Endothelial cell of umbilical vein (primary cell): ENCODE data around the gene GEMIN7. TPM values are rescaled to one million over a fixed set of nuclear protein-coding genes. Genes with fewer than 3 reads are reported as not detected.

Experiments
- BruUV-seq: library from RNA; stranded (reverse); fragments of 400-500 nt; replicated peaks from 2 replicates; lab custom pipeline; 2021; lab: Mats Ljungman, UMichigan
- CTCF ChIA-PET: fragments of 300-600, 350-600 bp; sonication (Branson Sonifier 250); formaldehyde crosslinking; loops from one replicate; lab custom pipeline; 2021; ENCODE audit warnings: antibody characterized with exemption, inconsistent platforms; lab: Charles Lee
- POLR2A ChIA-PET: fragments of 300-600, 350-600 bp; sonication (Branson Sonifier 250); formaldehyde crosslinking; loops from one replicate; lab custom pipeline; 2021; ENCODE audit warnings: antibody characterized with exemption, inconsistent platforms; lab: Charles Lee
- DNase-seq: peaks from one replicate; pipeline ENCODE4 v3.0.0-alpha.2; 2011; ENCODE audit warnings: low read depth, low spot score
- FAIRE-seq: peaks from 2 replicates; lab custom pipeline; 2011; peaks lifted over from hg19 to GRCh38; lab: Jason Lieb, UNC
- H2AFZ ChIP-seq: 2 replicates; pipeline ENCODE4 v1.6.0; 2012; ENCODE audit warnings: low read depth, low read length, control low read depth, inconsistent platforms
- H3K27ac ChIP-seq: 2 replicates; pipeline ENCODE4 v1.5.1; 2011; ENCODE audit warnings: low read depth, mild to moderate bottlenecking, control low read depth, low read length, moderate library complexity; ENCODE audit not compliant: insufficient read depth
- H3K27me3 ChIP-seq, 2 experiments: 2 replicates each; pipeline versions ENCODE4 v1.6.0 to v1.6.1; 2011; ENCODE audit warnings: low read length in 2 of 2, mixed read lengths in 1 of 2; ENCODE audit not compliant: control insufficient read depth in 2 of 2, insufficient read depth in 2 of 2
- H3K36me3 ChIP-seq, 2 experiments: 2 replicates in 1 of 2; 3 replicates in 1 of 2; pipeline ENCODE4 v1.5.1; 2011; ENCODE audit warnings: low read length in 2 of 2, mild to moderate bottlenecking in 1 of 2, moderate library complexity in 1 of 2; ENCODE audit not compliant: control insufficient read depth in 2 of 2, insufficient read depth in 2 of 2; ENCODE audit errors: extremely low read depth in 1 of 2
- H3K4me1 ChIP-seq: 3 replicates; pipeline ENCODE4 v1.5.1; 2011; ENCODE audit warnings: mild to moderate bottlenecking, low read length; ENCODE audit not compliant: control insufficient read depth, insufficient read depth; ENCODE audit errors: extremely low read depth
- H3K4me2 ChIP-seq: 2 replicates; pipeline ENCODE4 v1.6.1; 2011; ENCODE audit warnings: low read length, control low read depth, mixed read lengths; ENCODE audit not compliant: insufficient read depth
- H3K4me3 ChIP-seq, 3 experiments: fragments of 200-600 bp in 1 of 3; sonication (generic), shearing (Covaris generic) in 1 of 3; replicated peaks in 1 of 3; 2 replicates each; pipeline ENCODE4 v1.5.1; 2011 to 2016; ENCODE audit warnings: control low read depth in 3 of 3, low read length in 3 of 3, mild to moderate bottlenecking in 2 of 3, inconsistent platforms in 1 of 3, low read depth in 1 of 3, moderate library complexity in 1 of 3; ENCODE audit not compliant: insufficient read depth in 1 of 3
- H3K79me2 ChIP-seq: 2 replicates; pipeline ENCODE4 v1.6.0; 2012; ENCODE audit warnings: low read length, inconsistent platforms; ENCODE audit not compliant: control insufficient read depth, insufficient read depth
- H3K9ac ChIP-seq: replicated peaks from 2 replicates; pipeline ENCODE3; 2011; ENCODE audit warnings: low read length, control low read depth; ENCODE audit not compliant: insufficient read depth; ENCODE audit errors: extremely low read depth
- H3K9me1 ChIP-seq: replicated peaks from 3 replicates; pipeline ENCODE4 v1.6.0; 2011; ENCODE audit warnings: mild to moderate bottlenecking, low read length; ENCODE audit not compliant: control insufficient read depth, insufficient read depth; ENCODE audit errors: extremely low read depth
- H3K9me3 ChIP-seq: replicated peaks from 2 replicates; pipeline ENCODE4 v1.5.1; 2012; ENCODE audit warnings: low read length, inconsistent platforms; ENCODE audit not compliant: control insufficient read depth, insufficient read depth
- H4K20me1 ChIP-seq: replicated peaks from 2 replicates; pipeline ENCODE3; 2011; ENCODE audit warnings: mild to moderate bottlenecking, low read length; ENCODE audit not compliant: control insufficient read depth, insufficient read depth; ENCODE audit errors: extremely low read depth
- EZH2 ChIP-seq: IDR thresholded peaks from 2 replicates; pipeline ENCODE4 v1.6.1; 2012; ENCODE audit warnings: borderline replicate concordance, low read depth, mild to moderate bottlenecking, moderate library complexity, low read length, inconsistent platforms; ENCODE audit not compliant: severe bottlenecking
- FOS ChIP-seq: IDR thresholded peaks from 2 replicates; pipeline ENCODE4 v1.6.1; 2011; ENCODE audit warnings: mild to moderate bottlenecking, low read length, moderate library complexity, borderline replicate concordance; ENCODE audit not compliant: insufficient read depth
- GATA2 ChIP-seq: IDR thresholded peaks from 2 replicates; pipeline ENCODE4 v1.7.0; 2011; ENCODE audit warnings: low read depth, mild to moderate bottlenecking, moderate library complexity, mixed read lengths, low read length; ENCODE audit not compliant: insufficient read length, insufficient read depth
- JUN ChIP-seq: IDR thresholded peaks from 2 replicates; pipeline ENCODE4 v1.6.1; 2011; ENCODE audit warnings: borderline replicate concordance, low read depth; ENCODE audit not compliant: insufficient read length, insufficient read depth
- MAX ChIP-seq: IDR thresholded peaks from 2 replicates; pipeline ENCODE4 v1.6.1; 2011; ENCODE audit not compliant: insufficient read depth, insufficient read length
- MYC ChIP-seq: IDR thresholded peaks from one replicate; pipeline ENCODE4 v1.6.1; 2011; ENCODE audit warnings: mild to moderate bottlenecking, low read depth, low read length
- POLR2A ChIP-seq: IDR thresholded peaks from 2 replicates; pipeline ENCODE4 v1.6.1; 2012; ENCODE audit warnings: low read depth, mild to moderate bottlenecking, control low read depth, low read length
- POLR2AphosphoS5 ChIP-seq: IDR thresholded peaks from 2 replicates; pipeline ENCODE4 v1.6.1; 2012; ENCODE audit warnings: low read depth, mild to moderate bottlenecking, control low read depth, low read length, moderate library complexity; ENCODE audit not compliant: insufficient read depth
- dilution Hi-C: fragments of 300-500 bp; cut with MboI; formaldehyde crosslinking; loops from one replicate; pipeline ENCODE4 v1.15.0; 2019; ENCODE audit warnings: low sequenced_read_pairs; ENCODE audit not compliant: extremely low pct_ligation_motif_present
- intact Hi-C: fragments of 100-400 bp; cut with micrococcal nuclease; formaldehyde crosslinking; loops from one replicate; pipeline ENCODE4 v1.10.0; 2022
- polyA plus RNA-seq, 4 experiments: library from polyadenylated mRNA; depleted of rRNA in 3 of 4; stranded (reverse) in 3 of 4; unstranded in 1 of 4; fragments of >200 nt; gene quantifications; 2 replicates each; pipeline versions ENCODE4 v1.2.1 to v1.2.3, GENCODE V29; 2011 to 2012; ENCODE audit warnings: missing spikeins in 1 of 4
- total RNA-seq: library from RNA; stranded (reverse); gene quantifications from 2 replicates; pipeline ENCODE4 v1.2.3, GENCODE V29; 2021
- TF ChIP-seq, protein P1 (sequence below), 2 donors: IDR thresholded peaks; 1 replicate in 1 of 2; 2 replicates in 1 of 2; pipeline ENCODE4 v1.5.1; 2011; ENCODE audit warnings: low read length in 2 of 2, mild to moderate bottlenecking in 2 of 2, moderate library complexity in 2 of 2, control low read depth in 1 of 2, inconsistent platforms in 1 of 2, low read depth in 1 of 2; ENCODE audit not compliant: insufficient read depth in 1 of 2; ENCODE audit errors: extremely low read depth in 1 of 2

The GEMIN7 gene
- total and polyA plus RNA-seq, 2 donors (not counting 3 experiments of a cell fraction or from before 2014, with no cell fraction given) = 34.2 to 53.7 TPM

- no peak overlapping the region for H3K9ac ChIP-seq
- peaks cover 21% of the 10 kb centered on the region for H3K4me1 ChIP-seq
- H2AFZ ChIP-seq = no peak overlapping the region
- FAIRE-seq (no peak), DNase-seq (no peak)
- no peak overlapping the region for H3K4me2 ChIP-seq
- TF ChIP-seq POLR2AphosphoS5 (no peak), FOS (no peak), MYC (no peak), MAX (no peak), JUN (no peak), GATA2 (no peak), POLR2A (no peak), EZH2 (no peak)
- TF ChIP-seq, protein P1, sequence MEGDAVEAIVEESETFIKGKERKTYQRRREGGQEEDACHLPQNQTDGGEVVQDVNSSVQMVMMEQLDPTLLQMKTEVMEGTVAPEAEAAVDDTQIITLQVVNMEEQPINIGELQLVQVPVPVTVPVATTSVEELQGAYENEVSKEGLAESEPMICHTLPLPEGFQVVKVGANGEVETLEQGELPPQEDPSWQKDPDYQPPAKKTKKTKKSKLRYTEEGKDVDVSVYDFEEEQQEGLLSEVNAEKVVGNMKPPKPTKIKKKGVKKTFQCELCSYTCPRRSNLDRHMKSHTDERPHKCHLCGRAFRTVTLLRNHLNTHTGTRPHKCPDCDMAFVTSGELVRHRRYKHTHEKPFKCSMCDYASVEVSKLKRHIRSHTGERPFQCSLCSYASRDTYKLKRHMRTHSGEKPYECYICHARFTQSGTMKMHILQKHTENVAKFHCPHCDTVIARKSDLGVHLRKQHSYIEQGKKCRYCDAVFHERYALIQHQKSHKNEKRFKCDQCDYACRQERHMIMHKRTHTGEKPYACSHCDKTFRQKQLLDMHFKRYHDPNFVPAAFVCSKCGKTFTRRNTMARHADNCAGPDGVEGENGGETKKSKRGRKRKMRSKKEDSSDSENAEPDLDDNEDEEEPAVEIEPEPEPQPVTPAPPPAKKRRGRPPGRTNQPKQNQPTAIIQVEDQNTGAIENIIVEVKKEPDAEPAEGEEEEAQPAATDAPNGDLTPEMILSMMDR (IDR thresholded peaks at IDR 0.05; ENCODE audit: extremely low read depth in 1 of 2, insufficient read depth in 1 of 2, low read depth in 1 of 2, low read length in 2 of 2) = no peak
- BruUV-seq = no TSS peak
- intact Hi-C loops = no loop called here
- CTCF ChIA-PET = interaction anchor here (1.0 to 2.0 kb wide), 3 partner anchors 16 to 81 kb away, joined by 5 to 12 read pairs (median 6); partner anchors contain the start of genes BLOC1S3 and TRAPPC6A
- peaks cover 92% of the 10 kb centered on the region for H3K79me2 ChIP-seq
- dilution Hi-C loops = no loop called here
- H3K9me1 ChIP-seq = no peaks in the 10 kb centered on the region
- H3K27me3 ChIP-seq = no peaks in the 10 kb centered on the region
- H3K36me3 ChIP-seq = no peaks in the 10 kb centered on the region
- H3K4me3 ChIP-seq = no peak overlapping the region
- H3K9me3 ChIP-seq = no peaks in the 10 kb centered on the region
- POLR2A ChIA-PET = no interaction called here
- no peak overlapping the region for H3K27ac ChIP-seq
- H4K20me1 ChIP-seq = no peaks in the 10 kb centered on the region
Observed at GRCh38 chr19:45097450-45097775, 18.4 kb downstream of the GEMIN7 start.
